Colonic mucosa (tissue), 4 donors: Measurements from ENCODE around the gene DEFB131B. TPM values are rescaled to one million over a fixed set of nuclear protein-coding genes. Genes with fewer than 3 reads are reported as not detected.

Experiments used
- DNase-seq: peaks from one replicate; pipeline ENCODE4 v3.0.0-alpha.2; 2020
- H3K27ac ChIP-seq: fragments of 200-600 bp; one replicate; pipeline ENCODE4 v1.8.0; 2021
- H3K27me3 ChIP-seq: fragments of 200-600 bp; one replicate; pipeline ENCODE4 v1.8.0; 2021
- H3K36me3 ChIP-seq: fragments of 200-600 bp; one replicate; pipeline ENCODE4 v1.8.0; 2021
- H3K4me1 ChIP-seq: fragments of 200-600 bp; one replicate; pipeline ENCODE4 v1.8.0; 2021; ENCODE audit warnings: mild to moderate bottlenecking
- H3K4me3 ChIP-seq: fragments of 200-600 bp; one replicate; pipeline ENCODE4 v1.8.0; 2021
- H3K9ac ChIP-seq, 2 donors: one replicate each; pipeline ENCODE4 v1.7.0; 2013; ENCODE audit warnings: control low read depth in 2 of 2, low read depth in 2 of 2, low read length in 2 of 2
- H3K9me3 ChIP-seq: fragments of 200-600 bp; one replicate; pipeline ENCODE4 v1.8.0; 2021
- CTCF ChIP-seq: fragments of 200-600 bp; IDR thresholded peaks from one replicate; pipeline ENCODE4 v1.8.0; 2022; ENCODE audit warnings: antibody characterized with exemption, mild to moderate bottlenecking
- intact Hi-C: fragments of 100-400 bp; cut with DNase I; formaldehyde crosslinking; loops from one replicate; pipeline ENCODE4 v1.14.1; 2022
- total RNA-seq, 2 donors: library from RNA; stranded (reverse); fragmentation: NEBNext Ultra II Directional in 1 of 2; extraction: Animal tissue kit (Norgen Biotek cat#: 25700) in 1 of 2; gene quantifications; one replicate each; pipeline ENCODE4 v1.2.1, GENCODE V29; 2021
- donor health status: healthy.
- donor health status: DM: no; HTN: no; CAD: no.
- donor health status: DM: no; HTN: no; CAD: no.

The DEFB131B gene
- total RNA-seq, 2 donors from 2014 or later: not detected

- Histone ChIP-seq H3K27ac (no peak overlapping the region), H3K36me3 (no peaks in the 10 kb centered on the region), H3K4me3 (no peak overlapping the region)
Measured at GRCh38 chr11:71933141-71933933, 55.1 kb downstream of the DEFB131B start.

More at GRCh38 chr11:71933141-71933933, 55.1 kb downstream of the DEFB131B start:
- no peak overlapping the region for H3K9ac ChIP-seq
- H3K27me3 ChIP-seq: no peaks in the 10 kb centered on the region
- no peak for TF ChIP-seq CTCF
- H3K9me3 ChIP-seq: no peaks in the 10 kb centered on the region
- peaks cover 3% of the 10 kb centered on the region for H3K4me1 ChIP-seq
- intact Hi-C loops: no loop called here
- DNase-seq: no peak

Other genes with a start within 250 kb of the DEFB131B start
- gene DEFB108B, start 45.3 kb upstream of the DEFB131B start, total RNA-seq: not detected
- 10 to 100 TPM in 1 of 2 donors, 1 to 10 TPM in 1; 7.9 to 13.3 TPM for gene XNDC1N, start 50.1 kb downstream of the DEFB131B start, total RNA-seq
- gene RNF121, start 50.6 kb downstream of the DEFB131B start, total RNA-seq: 10 to 100 TPM; 28.6 to 43.0 TPM
- 1 to 10 TPM; 5.6 to 9.0 TPM for gene IL18BP, start 120.5 kb downstream of the DEFB131B start, total RNA-seq
- 100 to 1,000 TPM; 154 to 158 TPM for gene NUMA1, start 202.1 kb downstream of the DEFB131B start, total RNA-seq
- 10 to 100 TPM in 1 of 2 donors, 1 to 10 TPM in 1; 6.2 to 10.9 TPM for gene LRRC51, start 202.4 kb downstream of the DEFB131B start, total RNA-seq
- 10 to 100 TPM; 84.9 to 93.4 TPM for gene LAMTOR1, start 224.8 kb downstream of the DEFB131B start, total RNA-seq
- not detected for gene TOMT, start 227.5 kb downstream of the DEFB131B start, total RNA-seq
- 10 to 100 TPM; 45.1 to 70.1 TPM for gene ANAPC15, start 234.2 kb downstream of the DEFB131B start, total RNA-seq